DND-41 (cell line): ENCODE data around the gene THRB.

Experiments used
- CTCF ChIP-seq: IDR thresholded peaks from 2 replicates; pipeline ENCODE4 v1.5.1; 2012; ENCODE audit warnings: borderline replicate concordance, low read length, moderate library complexity, mild to moderate bottlenecking; ENCODE audit not compliant: poor library complexity, severe bottlenecking; ENCODE audit errors: extremely low read depth
- EZH2 ChIP-seq: IDR thresholded peaks from 3 replicates; pipeline ENCODE4 v1.6.1; 2012; ENCODE audit warnings: borderline replicate concordance, low read depth, mild to moderate bottlenecking, moderate library complexity, low read length, inconsistent platforms; ENCODE audit not compliant: severe bottlenecking

- peak; percentile 8 for TF ChIP-seq CTCF
- no peak for TF ChIP-seq EZH2
These were observed 2.2 kb upstream of the THRB start for GRCh38 chr3:24496529-24497482.
